Measurements from ENCODE around the gene BORCS5.
"Not testable (repeated sequence)": the region's sequence is repeated elsewhere in the genome, so short reads cannot be mapped to it uniquely, and the experiment has no call there.

The BORCS5 gene

DNA sequence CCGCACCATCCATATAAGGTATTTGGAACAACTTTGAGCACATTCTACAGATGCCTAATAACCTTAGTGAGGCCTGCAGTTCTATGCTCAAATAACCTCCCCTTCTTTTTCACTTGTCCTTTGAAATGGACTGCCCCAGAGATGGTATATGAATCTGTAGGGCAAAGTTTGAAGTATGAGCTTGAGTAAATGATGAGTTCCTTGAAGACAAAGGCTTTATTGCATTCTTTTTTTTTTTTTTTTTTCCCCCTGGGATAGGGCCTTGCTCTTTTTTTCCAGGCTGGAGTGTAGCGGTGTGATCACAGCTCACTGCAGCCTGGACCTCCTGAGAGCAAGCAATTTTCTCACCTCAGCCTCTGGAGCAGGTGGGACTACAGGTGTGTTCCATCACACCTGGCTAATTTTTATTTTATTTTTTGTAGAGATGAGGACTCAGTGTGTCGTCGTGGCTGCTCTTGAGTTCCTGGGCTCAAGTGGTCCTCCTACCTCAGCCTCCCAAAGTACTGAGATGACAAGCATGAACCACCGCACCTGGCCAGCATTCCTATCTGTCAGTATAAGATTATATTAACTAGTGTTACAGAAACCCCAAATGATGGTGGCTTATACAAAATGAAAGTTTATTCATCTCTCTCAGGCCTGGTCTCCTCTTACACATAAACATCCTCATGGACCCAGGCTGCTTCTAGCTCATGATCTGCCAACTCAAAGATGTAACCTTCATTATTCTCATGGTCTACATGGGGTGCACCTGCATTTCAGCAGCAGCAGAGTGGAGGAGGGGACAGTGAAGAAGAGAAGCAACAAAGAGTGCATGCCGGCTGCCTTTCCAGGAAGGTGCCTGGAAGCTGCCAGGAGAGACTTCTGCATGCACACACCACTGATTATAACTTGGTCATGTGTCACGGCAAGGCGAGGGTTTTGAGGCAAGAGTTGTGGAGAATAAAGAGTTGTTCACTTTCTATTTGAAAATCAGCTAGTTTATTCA lies 104.4 kb downstream of the BORCS5 start:
- no peak for DNase-seq (ENCODE audit: low spot score)

- no peak for DNase-seq (ENCODE audit: low spot score)
These were observed 105.0 kb downstream of the BORCS5 start for GRCh38 chr12:12461923-12462315.

DNA sequence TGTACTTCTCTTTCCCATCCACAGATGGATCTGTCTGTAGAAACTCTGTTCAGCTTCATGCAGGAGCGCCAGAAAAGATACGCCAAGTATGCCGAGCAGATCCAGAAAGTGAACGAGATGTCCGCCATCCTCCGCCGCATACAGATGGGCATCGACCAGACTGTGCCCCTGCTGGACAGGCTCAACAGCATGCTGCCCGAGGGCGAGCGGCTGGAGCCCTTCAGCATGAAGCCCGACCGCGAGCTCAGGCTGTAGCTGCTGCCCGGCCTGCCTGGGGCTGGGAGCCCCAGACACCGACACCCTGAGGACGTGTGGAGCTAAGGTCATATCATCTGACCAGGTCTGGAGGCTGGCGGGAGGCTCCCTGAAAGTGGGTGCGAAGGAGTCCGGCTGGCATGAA lies 108.6 kb downstream of the BORCS5 start:
- no peak for DNase-seq (ENCODE audit: low spot score)

DNA sequence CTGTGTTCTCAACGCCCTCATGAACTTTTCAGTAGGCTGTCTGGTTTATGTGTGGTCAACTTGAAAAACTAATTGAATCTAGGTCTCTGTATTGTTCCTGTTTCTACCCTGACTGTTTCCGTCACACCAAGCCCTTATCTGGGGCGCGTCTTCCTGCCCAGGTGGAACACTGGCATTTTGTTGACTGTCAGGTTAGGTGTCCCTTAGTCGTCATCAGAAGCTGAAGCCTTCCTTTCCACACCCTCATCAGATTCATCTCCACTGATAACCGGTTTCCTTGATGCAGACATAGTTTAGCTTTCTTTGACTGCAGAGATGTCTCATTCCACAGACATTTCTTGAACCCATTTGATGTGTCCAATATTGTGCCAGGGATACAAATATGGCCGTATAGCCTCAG lies 109.3 kb downstream of the BORCS5 start:
- DNase-seq (ENCODE audit: low spot score): no peak

DNA sequence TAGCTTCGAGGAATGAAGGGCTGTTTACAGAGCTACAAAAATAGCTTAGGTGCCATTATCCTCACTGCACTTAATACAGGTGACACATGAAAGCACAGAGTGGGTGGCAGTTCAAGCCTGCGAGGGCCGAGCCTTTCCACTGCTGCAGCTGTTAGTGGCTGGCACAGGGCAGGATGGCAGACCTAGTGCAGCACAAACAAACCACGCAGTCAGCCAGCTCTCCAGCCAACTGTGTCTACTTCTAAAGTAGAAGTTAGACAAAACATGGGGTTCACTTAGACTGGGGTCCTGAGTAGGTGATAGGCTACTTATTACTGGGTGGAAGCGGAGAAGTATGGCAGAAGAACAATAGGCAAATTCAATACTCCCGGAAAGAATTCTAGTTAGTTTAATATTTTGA lies 110.4 kb downstream of the BORCS5 start:
- DNase-seq (ENCODE audit: low spot score): peak; percentile 53

DNA sequence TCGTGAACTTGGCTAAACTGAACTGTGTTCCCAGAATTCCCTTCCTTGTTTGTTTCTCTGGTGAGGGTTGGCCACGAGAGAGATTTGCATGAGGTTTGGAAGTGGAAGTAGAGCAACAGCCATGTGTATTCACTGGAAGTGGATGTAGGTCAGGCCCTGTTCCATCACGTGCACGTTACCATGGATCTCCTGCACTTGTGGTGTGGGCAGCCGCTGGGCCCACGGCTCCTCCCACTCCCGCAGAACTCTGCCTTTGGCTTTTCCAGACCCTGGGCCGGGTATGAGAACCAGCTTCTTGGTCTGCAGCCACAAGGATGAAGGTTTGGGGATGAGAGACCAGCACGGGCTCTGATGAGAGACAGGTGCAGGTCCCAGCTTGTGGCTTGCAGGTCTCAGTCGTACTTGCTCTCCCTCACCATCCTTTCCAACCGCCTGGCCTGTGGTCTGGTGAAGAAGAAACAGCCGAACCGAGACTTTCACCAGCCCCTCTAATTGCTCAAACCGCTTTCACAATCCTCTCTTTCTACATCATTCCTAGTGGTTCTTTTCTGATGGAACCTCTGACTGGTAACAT lies 110.9 kb downstream of the BORCS5 start:
- DNase-seq (ENCODE audit: low spot score): peak; percentile 60

GRCh38 chr12:12468575-12468974 lies 111.7 kb downstream of the BORCS5 start:
- DNase-seq (ENCODE audit: low spot score): no peak

DNA sequence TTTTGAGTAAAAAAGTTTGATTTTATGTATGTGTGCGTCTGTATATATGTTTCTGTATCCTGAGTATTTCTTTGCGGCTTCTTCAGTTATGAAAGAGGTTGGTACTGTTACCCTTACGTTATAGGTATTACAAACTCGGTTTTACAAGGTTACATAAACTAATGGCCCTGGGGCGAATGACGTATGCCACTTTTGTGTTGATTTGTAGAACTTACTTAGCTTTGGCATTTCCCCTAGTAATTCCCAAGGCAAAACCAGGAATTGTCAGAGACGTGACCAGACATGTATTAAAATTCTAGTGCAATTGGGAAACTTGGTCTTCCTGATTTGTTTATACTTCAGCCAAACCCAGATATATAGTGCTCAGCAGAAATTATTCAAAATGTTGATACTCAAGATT lies 112.5 kb downstream of the BORCS5 start:
- no peak for DNase-seq (ENCODE audit: low spot score)

- no peak for DNase-seq (ENCODE audit: low spot score)
These were observed 114.0 kb downstream of the BORCS5 start for GRCh38 chr12:12470751-12471306.

- not testable (repeated sequence) for DNase-seq (ENCODE audit: low spot score)
These were observed 115.4 kb downstream of the BORCS5 start for GRCh38 chr12:12471982-12472961.

DNA sequence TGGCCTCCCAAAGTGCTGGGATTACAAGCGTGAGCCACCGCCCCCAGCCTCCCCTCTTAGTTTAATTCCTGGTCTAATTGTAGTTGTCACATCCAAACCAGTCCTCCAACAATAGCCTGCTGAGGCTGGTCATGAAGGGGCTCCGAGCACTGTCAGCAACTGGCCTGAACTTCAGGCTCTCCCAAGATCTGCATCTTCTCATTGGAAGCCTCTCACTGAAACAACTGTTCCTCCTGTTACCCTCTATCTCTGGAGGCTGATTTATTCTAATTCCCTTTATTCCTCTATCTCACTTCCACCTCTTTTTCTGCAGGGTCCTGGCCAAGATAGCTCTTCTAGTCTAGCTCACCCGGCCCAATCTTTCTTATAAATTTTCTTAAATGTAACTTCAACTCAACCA lies 116.3 kb downstream of the BORCS5 start:
- DNase-seq (ENCODE audit: low spot score): no peak

DNA sequence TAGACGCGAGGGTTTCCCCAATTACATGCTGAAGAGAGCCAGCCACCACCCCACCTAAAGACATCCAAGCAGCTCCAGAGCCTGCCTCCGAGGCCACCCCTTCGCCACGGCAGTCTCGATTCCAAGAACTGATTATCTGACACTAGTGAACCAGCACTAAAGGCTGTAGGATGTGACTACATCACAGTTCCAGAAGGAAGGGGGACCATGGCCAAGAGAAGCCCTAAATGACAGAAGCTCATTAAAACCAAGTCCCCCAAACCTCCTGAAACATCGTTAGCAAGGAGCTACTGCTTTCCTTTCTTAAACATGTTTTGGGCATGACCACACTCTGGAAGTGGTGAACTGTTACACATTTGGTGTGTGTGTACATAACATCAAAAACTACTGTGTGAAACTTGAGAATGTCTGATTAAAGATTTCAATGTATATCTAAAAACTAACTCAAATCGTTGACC lies 117.6 kb downstream of the BORCS5 start:
- DNase-seq (ENCODE audit: low spot score): no peak

DNA sequence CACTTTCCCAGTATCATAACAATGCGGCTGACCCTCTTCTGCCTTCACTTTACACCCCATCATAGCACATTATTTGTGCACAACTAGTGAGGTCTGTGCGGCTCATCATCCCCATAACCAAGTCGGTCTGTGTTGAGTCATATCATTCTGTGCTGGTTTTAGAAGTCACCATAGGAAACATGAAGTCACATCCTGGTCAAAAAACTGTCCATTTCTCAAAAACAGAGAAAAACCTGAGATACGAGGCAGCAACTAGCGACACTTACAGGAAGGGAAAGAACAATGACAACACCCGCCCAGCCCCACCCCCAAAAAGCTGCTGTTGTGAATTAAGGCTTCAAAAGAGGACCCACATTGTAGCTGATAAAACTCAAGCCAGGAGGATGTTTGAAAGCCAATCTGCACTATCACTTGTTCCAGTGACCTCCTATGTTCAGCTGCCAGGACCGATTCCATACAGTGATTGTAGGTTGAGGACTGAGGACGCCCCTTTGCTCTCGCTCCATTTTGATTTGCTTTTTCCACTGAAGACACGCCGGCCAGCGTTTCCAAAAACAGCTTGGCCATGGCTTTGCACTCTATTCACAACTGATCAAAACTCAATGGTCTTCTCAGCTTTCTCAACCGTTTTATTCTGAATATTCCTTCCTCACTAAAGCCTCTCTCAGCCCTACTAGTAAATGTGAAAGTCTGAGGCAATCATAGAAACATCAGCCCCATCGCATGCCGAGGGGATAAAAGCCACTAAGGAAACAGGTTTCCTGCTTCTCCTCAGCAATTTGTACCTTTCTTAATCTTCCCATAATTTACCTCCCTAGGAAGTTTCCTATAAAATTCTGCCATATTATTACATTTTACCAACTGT lies 118.3 kb downstream of the BORCS5 start:
- DNase-seq (ENCODE audit: low spot score): no peak

DNA sequence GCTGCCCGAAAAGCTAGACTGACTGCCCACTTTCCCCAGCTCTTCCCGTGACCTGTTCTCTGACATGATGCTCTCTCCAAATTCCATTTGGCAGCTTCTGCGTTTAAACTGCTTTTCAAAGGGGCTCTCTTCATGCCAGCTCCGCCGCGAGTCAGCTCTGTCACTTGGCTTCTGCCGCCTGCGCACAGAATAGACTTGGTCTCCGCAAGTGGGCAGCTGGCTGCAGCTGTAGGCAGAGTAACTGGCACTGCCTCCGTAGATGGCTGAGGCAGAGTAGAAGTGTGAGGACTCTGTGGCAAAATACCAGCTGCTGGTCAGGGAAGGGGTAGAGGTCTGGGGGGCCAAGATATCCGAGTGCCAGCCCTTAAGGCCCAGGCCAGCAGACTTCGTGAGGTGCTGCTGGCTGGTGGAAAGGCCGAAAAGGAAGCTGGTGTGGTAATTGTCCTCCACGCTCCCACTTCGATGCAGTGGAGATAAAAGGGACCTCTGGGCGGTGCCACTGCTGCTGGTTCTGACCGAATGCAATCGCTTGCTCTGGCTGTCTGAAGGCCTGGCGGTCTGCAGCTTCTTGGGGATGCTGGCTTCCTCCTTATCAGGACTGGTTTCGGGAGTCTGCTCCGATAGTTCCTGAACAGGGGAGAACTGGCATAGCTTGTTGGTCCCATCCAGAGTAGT lies 120.1 kb downstream of the BORCS5 start:
- DNase-seq (ENCODE audit: low spot score): peak; percentile 94

DNA sequence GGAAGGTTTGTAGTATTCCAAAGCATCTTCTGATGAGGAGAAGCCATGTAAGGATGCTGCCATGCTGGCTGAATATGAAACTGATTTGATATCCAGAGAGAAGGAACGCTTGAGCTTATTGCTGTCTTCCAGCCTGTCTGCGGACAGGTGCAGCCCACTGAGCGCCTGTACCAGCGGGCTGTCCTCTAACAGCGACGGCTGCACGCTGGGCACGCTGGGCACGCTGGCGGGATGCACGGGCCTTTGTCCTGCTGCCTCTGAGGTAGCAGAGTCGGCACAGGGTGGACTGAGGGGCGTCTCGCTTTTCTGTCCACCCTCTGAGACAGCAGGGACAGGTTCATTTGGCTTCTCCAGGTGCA lies 120.6 kb downstream of the BORCS5 start:
- DNase-seq (ENCODE audit: low spot score): no peak

DNA sequence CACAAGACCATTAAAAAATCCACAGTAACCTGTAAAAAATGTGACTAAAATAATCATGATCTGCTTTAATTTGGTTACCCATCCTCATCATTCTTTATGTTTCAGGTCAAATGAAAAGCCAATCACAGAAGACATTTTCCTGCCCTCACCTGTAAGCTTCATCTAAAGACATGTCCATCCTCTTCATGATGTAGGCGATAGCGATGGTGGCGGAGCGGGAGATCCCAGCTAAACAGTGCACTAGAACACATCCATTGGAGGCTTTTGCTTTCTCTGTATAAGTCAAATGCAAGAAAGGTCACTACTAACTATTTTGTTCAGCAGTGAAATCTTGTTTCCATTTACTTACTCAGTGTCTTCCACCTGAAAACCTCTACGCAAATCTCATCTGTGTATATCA lies 123.2 kb downstream of the BORCS5 start:
- no peak for DNase-seq (ENCODE audit: low spot score)

DNA sequence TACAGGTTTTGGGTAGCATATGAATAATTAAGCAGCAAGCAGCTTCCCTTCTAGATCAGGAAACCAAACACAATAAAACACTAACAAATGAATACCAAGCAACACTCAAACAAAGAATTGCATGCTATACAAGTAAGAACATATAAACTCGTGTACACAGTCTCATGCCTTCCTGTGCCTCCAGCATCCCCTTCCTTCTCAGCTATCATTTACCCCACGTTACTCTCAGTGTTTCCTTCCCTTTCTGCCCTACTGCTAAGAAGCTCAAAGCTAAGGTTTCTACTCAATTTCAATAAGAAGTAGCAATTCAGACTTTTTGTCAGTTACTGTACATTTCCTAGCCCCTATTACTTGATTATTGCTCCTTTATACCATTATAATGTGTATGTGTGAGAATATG lies 124.8 kb downstream of the BORCS5 start:
- DNase-seq (ENCODE audit: low spot score): no peak

GRCh38 chr12:12482150-12482761 lies 125.4 kb downstream of the BORCS5 start:
- DNase-seq (ENCODE audit: low spot score): no peak

GRCh38 chr12:12482959-12483358 lies 126.1 kb downstream of the BORCS5 start:
- no peak for DNase-seq (ENCODE audit: low spot score)

DNA sequence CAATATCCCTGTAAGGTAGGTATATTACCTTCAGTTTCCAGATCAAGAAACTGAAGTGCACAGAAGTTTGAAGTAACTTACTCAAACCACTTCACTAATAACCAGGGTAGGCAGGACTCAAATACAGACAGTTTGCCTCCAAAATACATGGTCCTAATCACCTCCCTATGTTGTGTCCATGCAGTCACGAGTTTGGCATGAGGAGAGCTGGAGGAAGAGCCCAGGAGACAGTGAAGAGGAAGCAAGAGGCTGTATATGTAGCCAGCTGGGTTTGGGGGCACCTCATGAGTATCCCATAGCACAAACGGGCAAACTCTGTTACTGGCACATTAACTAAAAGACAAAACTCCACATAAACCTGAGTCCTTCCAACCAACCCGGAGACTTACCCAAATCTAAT lies 126.6 kb downstream of the BORCS5 start:
- no peak for DNase-seq (ENCODE audit: low spot score)
